ENCODE results near the gene IFNA14.
"Not testable (repeated sequence)": the region's sequence is repeated elsewhere in the genome, so short reads cannot be mapped to it uniquely, and the experiment has no call there.

IFNA14 gene

GRCh38 chr9:21228122-21228521 lies 11.7 kb downstream of the IFNA14 start, which contains the start of gene IFNA17:
IFNA17 (minus strand) TSS chr9:21228222; CDS start chr9:21228173, 49 bp downstream.
- no peaks in the 10 kb centered on the region for H3K27me3 ChIP-seq (ENCODE audit: control insufficient read depth, insufficient read depth, low read length)
- no peaks in the 10 kb centered on the region for H3K79me2 ChIP-seq
- no peak within 1 kb of the TSS for H3K4me2 ChIP-seq (ENCODE audit: low read length)
- no peak for TF ChIP-seq CTCF (IDR thresholded peaks at IDR 0.05)
- no peaks in the 10 kb centered on the region for H3K9me3 ChIP-seq (ENCODE audit: control insufficient read depth, low read length)
- H3K27ac ChIP-seq = no peak within 1 kb of the TSS
- no peak within 1 kb of the TSS for H3K4me3 ChIP-seq (ENCODE audit: low read depth, low read length)
- no peaks in the 10 kb centered on the region for H3K36me3 ChIP-seq (ENCODE audit: control insufficient read depth, insufficient read depth, low read length)
- no peak within 1 kb of the TSS for H3K9ac ChIP-seq
- H2AFZ ChIP-seq = no peak within 1 kb of the TSS
- no peaks in the 10 kb centered on the region for H3K4me1 ChIP-seq

GRCh38 chr9:21217211-21217610 lies 22.6 kb downstream of the IFNA14 start, which contains the start of gene IFNA16:
IFNA16 (minus strand) TSS chr9:21217311; CDS start chr9:21217305, 6 bp downstream.
- H3K9ac ChIP-seq, H3K79me2 ChIP-seq: not testable (repeated sequence)

GRCh38 chr9:21213411-21214326 lies 26.1 kb downstream of the IFNA14 start:
- H3K27me3 ChIP-seq (ENCODE audit: control insufficient read depth, insufficient read depth, low read length); H3K4me3 ChIP-seq (ENCODE audit: low read depth, low read length); H3K4me1 ChIP-seq; H2AFZ ChIP-seq; H3K9me3 ChIP-seq (ENCODE audit: control insufficient read depth, low read length); H3K4me2 ChIP-seq (ENCODE audit: low read length); H3K27ac ChIP-seq; H3K9ac ChIP-seq; H3K79me2 ChIP-seq; H3K36me3 ChIP-seq (ENCODE audit: control insufficient read depth, insufficient read depth, low read length): not testable (repeated sequence)

More at GRCh38 chr9:21217211-21217610, 22.6 kb downstream of the IFNA14 start, which contains the start of gene IFNA16:
- not testable (repeated sequence) for H3K4me2 ChIP-seq (ENCODE audit: low read length); H3K4me3 ChIP-seq (ENCODE audit: low read depth, low read length); H3K4me1 ChIP-seq; H3K27ac ChIP-seq; H3K36me3 ChIP-seq (ENCODE audit: control insufficient read depth, insufficient read depth, low read length); H3K27me3 ChIP-seq (ENCODE audit: control insufficient read depth, insufficient read depth, low read length); H2AFZ ChIP-seq; H3K9me3 ChIP-seq (ENCODE audit: control insufficient read depth, low read length)

GRCh38 chr9:21212160-21212559 lies 27.6 kb downstream of the IFNA14 start:
- not testable (repeated sequence) for H3K4me3 ChIP-seq (ENCODE audit: low read depth, low read length)

GRCh38 chr9:21210782-21211181 lies 29.0 kb downstream of the IFNA14 start:
- H3K4me1 ChIP-seq; H3K4me3 ChIP-seq (ENCODE audit: low read depth, low read length); H3K4me2 ChIP-seq (ENCODE audit: low read length); H3K36me3 ChIP-seq (ENCODE audit: control insufficient read depth, insufficient read depth, low read length); H3K79me2 ChIP-seq; H3K27me3 ChIP-seq (ENCODE audit: control insufficient read depth, insufficient read depth, low read length); H3K9me3 ChIP-seq (ENCODE audit: control insufficient read depth, low read length); H3K27ac ChIP-seq; H3K9ac ChIP-seq; H2AFZ ChIP-seq: not testable (repeated sequence)

More at GRCh38 chr9:21212160-21212559, 27.6 kb downstream of the IFNA14 start:
- H3K36me3 ChIP-seq (ENCODE audit: control insufficient read depth, insufficient read depth, low read length); H3K4me1 ChIP-seq; H3K79me2 ChIP-seq; H3K9ac ChIP-seq; H3K27me3 ChIP-seq (ENCODE audit: control insufficient read depth, insufficient read depth, low read length); H3K4me2 ChIP-seq (ENCODE audit: low read length); H2AFZ ChIP-seq; H3K9me3 ChIP-seq (ENCODE audit: control insufficient read depth, low read length); H3K27ac ChIP-seq: not testable (repeated sequence)

- H2AFZ ChIP-seq = no peak overlapping the region
- H3K4me3 ChIP-seq (ENCODE audit: low read depth, low read length) = no peak overlapping the region
- H3K27ac ChIP-seq = no peak overlapping the region
- H3K4me1 ChIP-seq = no peaks in the 10 kb centered on the region
- no peaks in the 10 kb centered on the region for H3K79me2 ChIP-seq
- no peak overlapping the region for H3K4me2 ChIP-seq (ENCODE audit: low read length)
- H3K9me3 ChIP-seq (ENCODE audit: control insufficient read depth, low read length) = no peaks in the 10 kb centered on the region
- no peak overlapping the region for H3K9ac ChIP-seq
- H3K27me3 ChIP-seq (ENCODE audit: control insufficient read depth, insufficient read depth, low read length) = no peaks in the 10 kb centered on the region
- H3K36me3 ChIP-seq (ENCODE audit: control insufficient read depth, insufficient read depth, low read length) = no peaks in the 10 kb centered on the region
- no peak for TF ChIP-seq CTCF (IDR thresholded peaks at IDR 0.05)
Observed at GRCh38 chr9:21210311-21210710, 29.5 kb downstream of the IFNA14 start.

GRCh38 chr9:21207043-21207442 lies 32.8 kb downstream of the IFNA14 start, which contains the start of gene IFNA10:
IFNA10 (minus strand) TSS chr9:21207143; CDS start chr9:21207097, 46 bp downstream.
- not testable (repeated sequence) for H3K9ac ChIP-seq; H3K9me3 ChIP-seq (ENCODE audit: control insufficient read depth, low read length); H3K27ac ChIP-seq; H3K27me3 ChIP-seq (ENCODE audit: control insufficient read depth, insufficient read depth, low read length); H3K79me2 ChIP-seq; H3K4me2 ChIP-seq (ENCODE audit: low read length); H3K4me3 ChIP-seq (ENCODE audit: low read depth, low read length); H3K36me3 ChIP-seq (ENCODE audit: control insufficient read depth, insufficient read depth, low read length); H2AFZ ChIP-seq; H3K4me1 ChIP-seq
